OCI-LY7 (cell line): Measurements from ENCODE around the gene ISCU. TPM values are rescaled to one million over a fixed set of nuclear protein-coding genes. Genes with fewer than 3 reads are reported as not detected.

Experiments
- BruUV-seq: library from RNA; stranded (reverse); fragments of 400-500 nt; replicated peaks from 2 replicates; lab custom pipeline; 2021; lab: Mats Ljungman, UMichigan
- CTCF ChIA-PET: fragments of 300-600 bp; sonication (Branson Sonifier 250); formaldehyde crosslinking; loops from one replicate; lab custom pipeline; 2022; ENCODE audit warnings: antibody characterized with exemption; ENCODE audit not compliant: unreplicated experiment; lab: Charles Lee
- POLR2A ChIA-PET: fragments of 300-600 bp; sonication (Branson Sonifier 250); formaldehyde crosslinking; loops from one replicate; lab custom pipeline; 2022; ENCODE audit warnings: antibody characterized with exemption; lab: Charles Lee
- DNase-seq: peaks from one replicate; pipeline ENCODE4 v3.0.0-alpha.2; 2015; ENCODE audit warnings: low spot score
- H2AFZ ChIP-seq: fragments of 200-600 bp; sonication (generic), shearing (Covaris generic); 2 replicates; pipeline ENCODE4 v1.6.1; 2014; ENCODE audit warnings: mild to moderate bottlenecking, antibody characterized with exemption, low read length, moderate library complexity
- H3K27ac ChIP-seq: fragments of 200-600 bp; sonication (generic); 2 replicates; pipeline ENCODE4 v1.5.1; 2014; ENCODE audit warnings: mixed run types, low read depth, mild to moderate bottlenecking, moderate library complexity, low read length, inconsistent platforms; ENCODE audit not compliant: poor library complexity, severe bottlenecking
- H3K36me3 ChIP-seq: fragments of 200-600 bp; sonication (generic); 2 replicates; pipeline ENCODE4 v1.6.1; 2014; ENCODE audit warnings: mild to moderate bottlenecking, antibody characterized with exemption, low read length, moderate library complexity, mixed read lengths; ENCODE audit not compliant: insufficient read depth
- H3K4me1 ChIP-seq: fragments of 200-600 bp; sonication (generic); 2 replicates; pipeline ENCODE4 v1.5.1; 2014; ENCODE audit warnings: mild to moderate bottlenecking, low read length; ENCODE audit not compliant: insufficient read depth, poor library complexity, severe bottlenecking
- H3K4me2 ChIP-seq: fragments of 200-600 bp; sonication (generic); 2 replicates; pipeline ENCODE4 v1.6.1; 2014; ENCODE audit warnings: mild to moderate bottlenecking, low read length
- H3K4me3 ChIP-seq: fragments of 200-600 bp; sonication (generic); 2 replicates; pipeline ENCODE4 v1.5.1; 2014; ENCODE audit warnings: mild to moderate bottlenecking, low read depth, low read length; ENCODE audit not compliant: poor library complexity, severe bottlenecking
- H3K79me2 ChIP-seq: fragments of 200-600 bp; sonication (generic); 2 replicates; pipeline ENCODE4 v1.6.1; 2016; ENCODE audit warnings: low read depth, mild to moderate bottlenecking, low read length, moderate library complexity, mixed read lengths; ENCODE audit not compliant: insufficient read depth
- H3K9me2 ChIP-seq: fragments of 200-600 bp; sonication (generic); 2 replicates; pipeline ENCODE4 v1.6.1; 2016; ENCODE audit warnings: mild to moderate bottlenecking, low read length, mixed read lengths; ENCODE audit not compliant: insufficient read depth
- H3K9me3 ChIP-seq: fragments of 200-600 bp; sonication (generic); 2 replicates; pipeline ENCODE4 v1.6.1; 2014; ENCODE audit warnings: mild to moderate bottlenecking, mixed run types, low read length, mixed read lengths
- H4K20me1 ChIP-seq: fragments of 200-600 bp; sonication (generic); 2 replicates; pipeline ENCODE4 v1.6.1; 2014; ENCODE audit warnings: mild to moderate bottlenecking, antibody characterized with exemption, low read length, moderate library complexity, mixed read lengths; ENCODE audit not compliant: insufficient read depth
- CTCF ChIP-seq: fragments of 200-600 bp; sonication (generic); conservative IDR thresholded peaks from 2 replicates; pipeline ENCODE4 v1.5.1; 2014; ENCODE audit warnings: mild to moderate bottlenecking, antibody characterized with exemption, low read length, moderate library complexity, mixed read lengths
- EZH2phosphoT487 ChIP-seq: fragments of 200-600 bp; sonication (generic); IDR thresholded peaks from 2 replicates; pipeline ENCODE4 v1.6.1; 2018; ENCODE audit warnings: low read depth, borderline replicate concordance, mild to moderate bottlenecking, mixed run types, antibody characterized with exemption, low read length, moderate library complexity, mixed read lengths
- intact Hi-C: fragments of 100-400 bp; cut with micrococcal nuclease; formaldehyde crosslinking; loops from one replicate; pipeline ENCODE4 v1.10.0; 2022; ENCODE audit not compliant: unreplicated experiment
- total RNA-seq, 2 experiments: library from RNA; depleted of rRNA in 1 of 2; stranded (reverse); fragments of >200 nt in 1 of 2; shearing (Covaris generic) in 1 of 2; gene quantifications; 2 replicates each; pipeline ENCODE4 v1.2.3, GENCODE V29; 2014 to 2022

The ISCU gene
- total RNA-seq, 2 experiments from 2014 or later, result 123 to 146 TPM

GRCh38 chr12:108526482-108527165, 35.8 kb upstream of the ISCU start:
- Histone ChIP-seq H3K4me2 (no peak overlapping the region), H3K9me3 (no peaks in the 10 kb centered on the region), H3K79me2 (no peaks in the 10 kb centered on the region), H3K36me3 (peaks cover 100% of the 10 kb centered on the region), H3K4me1 (no peaks in the 10 kb centered on the region), H2AFZ (no peak overlapping the region), H3K27ac (no peak overlapping the region), H3K9me2 (no peaks in the 10 kb centered on the region), H4K20me1 (no peaks in the 10 kb centered on the region), H3K4me3 (no peak overlapping the region)
- no TSS peak for BruUV-seq
- ChIA-PET POLR2A (interaction anchor here (1.5 kb wide), 1 partner anchor 11 kb away, joined by 3 read pairs; no protein-coding TSS in a partner anchor), CTCF (no interaction called here)
- DNase-seq, result no peak
- intact Hi-C loops, result no loop called here
- TF ChIP-seq EZH2phosphoT487, result no peak
- TF ChIP-seq CTCF, result no peak

GRCh38 chr12:108527166-108527496, 35.3 kb upstream of the ISCU start:
- no peaks in the 10 kb centered on the region for H3K9me2 ChIP-seq
- no peak overlapping the region for H2AFZ ChIP-seq
- intact Hi-C loops, result no loop called here
- ChIA-PET POLR2A (interaction anchor here (1.4 to 1.5 kb wide), 2 partner anchors 11 to 13 kb away, joined by 3 read pairs; no protein-coding TSS in a partner anchor), CTCF (no interaction called here)
- no peaks in the 10 kb centered on the region for H3K9me3 ChIP-seq
- no peaks in the 10 kb centered on the region for H4K20me1 ChIP-seq
- no peaks in the 10 kb centered on the region for H3K79me2 ChIP-seq
- no peak overlapping the region for H3K4me2 ChIP-seq
- DNase-seq, result no peak
- BruUV-seq, result no TSS peak
- no peak overlapping the region for H3K27ac ChIP-seq
- peaks cover 100% of the 10 kb centered on the region for H3K36me3 ChIP-seq
- no peak overlapping the region for H3K4me3 ChIP-seq
- no peak for TF ChIP-seq EZH2phosphoT487
- no peak for TF ChIP-seq CTCF
- no peaks in the 10 kb centered on the region for H3K4me1 ChIP-seq

- no TSS peak for BruUV-seq
- Histone ChIP-seq H3K27ac (no peak overlapping the region), H3K4me3 (no peak overlapping the region), H3K4me1 (no peaks in the 10 kb centered on the region), H3K9me3 (no peaks in the 10 kb centered on the region), H3K36me3 (peaks cover 98% of the 10 kb centered on the region), H2AFZ (no peak overlapping the region), H3K4me2 (no peak overlapping the region), H3K9me2 (no peaks in the 10 kb centered on the region), H3K79me2 (no peaks in the 10 kb centered on the region), H4K20me1 (no peaks in the 10 kb centered on the region)
- TF ChIP-seq EZH2phosphoT487 (no peak), CTCF (no peak)
- ChIA-PET CTCF (no interaction called here), POLR2A (interaction anchor here (0.7 to 0.9 kb wide), 2 partner anchors 11 to 1268 kb away, joined by 3 to 5 read pairs; no protein-coding TSS in a partner anchor)
- intact Hi-C loops, result no loop called here
- DNase-seq, result no peak
These were observed 32.2 kb upstream of the ISCU start for GRCh38 chr12:108530161-108530560.
